Hindlimb muscle (tissue), 1 donor: Measurements from ENCODE around the gene PAX7. TPM values are rescaled to one million over a fixed set of nuclear protein-coding genes. Genes with fewer than 3 reads are reported as not detected.

Experiments used
- DNase-seq: peaks from one replicate; pipeline ENCODE4 v3.0.0-alpha.2; 2013
- polyA plus RNA-seq: library from polyadenylated mRNA; unstranded; fragments of 120-200 nt; gene quantifications from one replicate; pipeline ENCODE4 v1.2.1, GENCODE V29; 2013; ENCODE audit not compliant: insufficient read length

The PAX7 gene
- polyA plus RNA-seq, 1 donor = 52.1 TPM

- no peak for DNase-seq
Observed at GRCh38 chr1:18710002-18710401, 79.4 kb downstream of the PAX7 start.

- DNase-seq = no peak
Observed at GRCh38 chr1:18711003-18711402, 80.4 kb downstream of the PAX7 start.

GRCh38 chr1:18711536-18712251 is 81.0 kb downstream of the PAX7 start:
- DNase-seq = no peak

DNA sequence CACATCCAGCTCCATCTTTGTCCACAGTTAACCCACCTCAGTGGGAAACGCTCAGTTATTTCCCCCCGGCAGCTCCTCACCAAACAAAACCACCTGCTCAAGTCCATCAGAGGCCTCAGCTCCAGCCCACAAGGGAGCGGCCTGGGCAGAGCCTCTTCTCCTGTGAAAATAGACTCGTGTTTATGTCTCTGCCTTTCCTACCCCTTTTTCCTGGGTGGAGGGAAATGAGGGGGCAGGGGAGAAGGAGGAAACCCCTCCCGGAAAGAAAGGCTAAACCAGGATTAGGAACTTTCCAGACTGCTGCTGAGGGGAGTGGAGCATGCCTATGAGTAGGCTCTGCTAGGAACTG is 81.6 kb downstream of the PAX7 start:
- DNase-seq = no peak

- no peak for DNase-seq
Observed at GRCh38 chr1:18714404-18715175, 83.9 kb downstream of the PAX7 start.

DNA sequence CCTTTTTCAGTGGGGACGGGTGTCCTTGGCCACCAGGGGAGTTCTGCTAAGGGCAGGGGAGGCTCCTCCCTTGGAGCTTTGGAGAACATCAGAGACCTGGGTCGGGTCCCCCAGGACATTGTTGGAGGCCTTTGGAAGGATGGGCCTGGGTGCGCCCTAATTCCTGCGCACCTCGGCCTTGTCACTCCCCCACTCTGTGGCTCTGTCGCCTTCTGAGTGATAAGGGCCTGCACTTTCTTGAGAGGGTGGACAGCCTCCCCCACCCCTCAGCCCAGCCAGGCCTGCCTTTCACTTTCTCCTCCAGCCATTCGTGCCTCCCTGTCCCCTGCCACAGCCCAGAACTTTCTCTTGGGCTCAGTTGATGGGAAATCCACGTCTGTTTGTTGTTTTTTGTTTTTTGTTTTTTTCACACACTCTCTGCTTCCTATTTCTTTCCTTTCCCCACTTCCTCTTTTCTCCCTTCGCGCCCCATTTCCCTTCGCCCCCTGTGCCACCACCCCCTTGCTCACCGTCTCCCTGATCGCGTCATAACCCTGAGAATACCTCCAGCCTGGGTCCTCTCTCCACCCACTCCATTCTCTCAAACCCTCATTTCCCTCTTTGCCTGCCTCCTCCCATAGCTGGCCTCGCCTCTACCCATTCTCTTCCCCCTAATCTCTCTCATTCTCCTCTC is 85.6 kb downstream of the PAX7 start:
- DNase-seq = no peak

GRCh38 chr1:18716785-18717678 is 86.4 kb downstream of the PAX7 start:
- DNase-seq = no peak

- no peak for DNase-seq
Observed at GRCh38 chr1:18719786-18720451, 89.3 kb downstream of the PAX7 start.

GRCh38 chr1:18721041-18721440 is 90.4 kb downstream of the PAX7 start:
- no peak for DNase-seq

GRCh38 chr1:18721776-18722175 is 91.1 kb downstream of the PAX7 start:
- no peak for DNase-seq

GRCh38 chr1:18722270-18722669 is 91.6 kb downstream of the PAX7 start:
- DNase-seq = no peak

- DNase-seq = no peak
Observed at GRCh38 chr1:18723206-18723605, 92.6 kb downstream of the PAX7 start.

DNA sequence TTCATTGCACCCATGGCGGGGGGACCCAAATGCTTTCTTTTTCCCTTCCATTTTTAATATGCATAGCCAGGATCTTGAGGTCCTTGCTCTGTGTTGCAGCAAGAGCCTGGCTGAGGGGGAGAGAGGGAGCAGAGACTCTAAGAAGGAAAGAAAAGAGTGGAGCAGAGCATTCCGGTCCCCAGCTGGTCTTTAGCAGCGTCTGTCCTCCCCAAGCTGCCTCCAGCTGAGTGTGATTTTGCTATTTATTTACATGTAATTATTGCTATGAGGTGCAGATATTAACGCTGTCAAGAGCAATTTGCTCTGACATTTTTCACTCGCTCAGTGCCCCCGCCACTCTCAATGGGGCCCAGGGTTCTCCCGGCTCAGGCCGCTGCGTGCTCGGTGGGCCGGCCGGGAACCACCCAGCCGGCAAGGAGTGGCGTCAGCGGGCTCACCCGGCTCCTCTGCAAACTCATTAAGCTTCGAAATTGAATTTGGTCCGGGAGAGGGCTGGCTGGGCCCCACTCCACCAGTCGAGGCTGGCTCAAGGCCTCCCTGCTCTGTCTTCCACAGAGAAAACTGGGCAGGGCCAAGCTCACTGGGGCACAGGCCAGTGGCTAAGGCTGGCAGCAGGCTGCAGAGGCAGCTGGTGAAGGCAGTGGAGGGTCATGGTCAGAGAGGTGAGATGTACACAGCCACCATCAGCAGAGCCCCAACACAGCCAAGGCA is 93.2 kb downstream of the PAX7 start:
- no peak for DNase-seq

DNA sequence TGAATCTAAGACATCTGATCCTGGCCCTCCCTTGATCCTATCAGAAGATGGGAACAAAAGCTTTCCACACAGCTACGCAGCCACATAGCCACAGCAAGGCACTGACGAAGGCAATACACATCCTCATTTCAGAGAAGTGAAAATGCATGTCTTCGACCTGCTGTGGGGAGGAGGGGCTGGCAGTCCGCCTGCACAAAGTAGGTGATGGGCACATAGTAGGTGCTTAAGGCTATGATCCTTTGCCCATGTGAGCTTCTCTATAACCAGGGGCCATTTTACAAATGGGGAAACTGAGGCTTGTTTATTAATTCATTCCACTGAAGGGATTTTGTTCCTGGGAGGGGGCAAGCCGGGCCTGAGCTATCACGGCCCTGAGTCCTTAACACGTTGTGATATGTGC is 94.2 kb downstream of the PAX7 start:
- no peak for DNase-seq

DNA sequence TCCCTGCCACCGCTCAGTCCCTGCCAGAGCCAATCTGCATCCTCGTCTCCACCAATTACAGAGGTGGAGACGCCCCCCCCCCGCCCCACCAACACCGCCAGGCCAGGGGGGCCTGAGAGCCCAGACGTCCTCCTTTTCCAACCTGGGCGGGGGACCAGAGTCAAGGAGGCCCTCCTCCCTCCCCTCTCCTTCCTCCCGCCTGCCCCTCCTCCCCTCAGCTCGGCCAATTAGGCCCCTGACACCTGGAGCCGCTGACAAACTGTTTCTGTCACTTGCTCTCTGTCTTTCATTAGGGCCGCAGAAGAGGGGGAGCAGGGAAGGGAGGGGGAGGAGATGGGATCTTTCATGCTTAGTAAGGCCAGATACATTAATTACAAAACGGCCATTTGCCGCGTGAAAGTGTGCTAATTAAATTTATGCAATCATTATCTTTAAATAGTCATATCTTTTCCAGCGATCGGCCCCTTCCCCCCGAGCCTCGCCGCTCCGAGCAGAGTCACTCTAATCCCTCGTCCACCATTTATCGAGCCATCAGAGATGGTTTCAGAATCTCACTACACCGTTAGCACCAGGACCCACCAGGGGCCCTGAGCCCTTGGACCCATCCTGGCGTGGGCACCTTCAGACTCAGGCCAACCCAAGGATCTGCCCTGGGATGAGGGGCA is 94.7 kb downstream of the PAX7 start:
- no peak for DNase-seq

- DNase-seq = no peak
Observed at GRCh38 chr1:18726368-18726767, 95.7 kb downstream of the PAX7 start.

DNA sequence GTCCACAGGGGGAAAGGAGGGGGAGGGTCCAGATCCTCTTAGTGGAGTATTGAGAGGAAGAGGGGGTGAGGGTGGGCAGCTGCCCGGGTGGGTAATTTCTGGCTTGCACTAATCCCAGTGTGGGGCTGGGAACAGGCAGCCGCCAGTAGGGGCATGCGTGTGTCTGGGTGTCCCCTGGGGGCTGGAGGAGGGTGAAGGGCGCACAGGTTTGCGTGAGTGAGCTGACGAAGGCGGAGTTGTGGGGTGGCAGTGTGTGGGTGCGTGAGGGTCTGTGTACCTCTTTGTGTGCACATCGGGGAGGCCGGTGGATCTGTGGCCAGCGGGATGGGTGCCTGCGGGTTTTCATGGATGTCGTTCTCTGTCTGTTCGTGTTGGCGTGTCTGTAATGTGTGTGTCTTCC is 97.3 kb downstream of the PAX7 start:
- DNase-seq = no peak

DNA sequence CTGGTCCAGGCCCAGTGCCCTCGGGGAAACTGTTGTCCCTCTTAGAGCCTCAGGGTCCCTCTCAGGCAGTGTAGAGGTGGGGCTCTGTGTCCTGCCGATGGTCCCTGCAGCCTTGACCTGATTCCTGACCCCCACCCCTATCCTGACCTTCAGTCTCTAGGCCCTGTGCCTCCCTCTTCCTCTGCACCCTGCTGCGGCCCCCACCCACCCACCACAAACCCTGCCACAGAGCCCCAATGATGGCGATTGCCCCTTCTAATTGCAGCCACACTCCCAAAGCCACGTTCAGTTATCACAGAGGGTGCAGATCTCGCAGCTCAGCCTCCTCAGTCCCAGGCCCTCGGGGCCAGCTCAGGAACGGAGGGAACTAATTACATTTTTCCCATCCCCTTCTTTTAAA is 99.7 kb downstream of the PAX7 start:
- DNase-seq = no peak

- DNase-seq = no peak
Observed at GRCh38 chr1:18731148-18731547, 100.5 kb downstream of the PAX7 start.

DNA sequence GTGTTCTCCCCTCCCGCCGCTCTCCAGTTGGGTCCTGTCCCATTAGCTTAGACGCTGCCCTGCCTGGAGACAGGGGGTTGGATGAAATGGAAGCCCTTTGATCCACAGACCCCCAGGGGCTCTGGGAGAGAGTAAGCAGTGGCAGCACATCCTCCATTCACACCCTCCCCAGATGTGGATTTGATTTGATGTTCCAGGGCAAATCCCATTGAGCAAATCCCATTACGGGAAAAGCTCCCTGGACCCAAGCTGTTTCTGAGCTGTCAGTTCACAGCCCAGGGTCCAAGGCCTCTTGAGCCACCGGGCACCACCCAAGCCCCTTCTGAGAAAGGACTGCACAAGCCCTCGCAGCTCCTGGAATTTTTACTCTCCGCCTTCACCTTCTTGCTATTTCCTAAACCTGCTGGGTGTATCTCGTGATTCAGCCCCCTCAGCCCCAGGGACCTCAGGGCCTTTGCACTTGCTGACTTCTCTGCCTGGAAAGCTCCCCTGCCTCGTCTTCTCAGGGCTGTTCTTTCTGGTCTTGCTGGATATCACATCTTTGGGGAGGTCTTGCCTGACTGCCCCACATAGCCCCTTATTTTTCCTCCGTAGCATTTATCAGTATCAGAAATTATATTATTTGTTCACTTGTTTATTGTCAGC is 101.1 kb downstream of the PAX7 start:
- DNase-seq = no peak
